HEK293T (cell line): ENCODE data around the gene SPOCD1.

Source experiments
- ARNT ChIP-seq: fragments of 450-650 bp; IDR thresholded peaks from 2 replicates; pipeline ENCODE4 v1.6.1; 2017; ENCODE audit warnings: mild to moderate bottlenecking
- FOXK2 ChIP-seq: fragments of 450-650 bp; IDR thresholded peaks from 2 replicates; pipeline ENCODE4 v1.6.1; 2016; ENCODE audit warnings: mild to moderate bottlenecking
- FOXM1 ChIP-seq: fragments of 450-650 bp; IDR thresholded peaks from 2 replicates; pipeline ENCODE4 v1.6.1; 2017; ENCODE audit warnings: mild to moderate bottlenecking, borderline replicate concordance
- HDGF ChIP-seq: fragments of 450-650 bp; IDR thresholded peaks from 2 replicates; pipeline ENCODE4 v1.6.1; 2017; ENCODE audit warnings: antibody characterized with exemption, borderline replicate concordance
- SP1 ChIP-seq: fragments of 450-650 bp; IDR thresholded peaks from 2 replicates; pipeline ENCODE4 v1.6.1; 2017
- SUZ12 ChIP-seq: fragments of 450-650 bp; IDR thresholded peaks from 2 replicates; pipeline ENCODE4 v1.6.1; 2016; ENCODE audit warnings: mild to moderate bottlenecking
- TARDBP ChIP-seq: fragments of 450-650 bp; IDR thresholded peaks from 2 replicates; pipeline ENCODE4 v1.6.1; 2016

GRCh38 chr1:31782421-31783410 lies 33.1 kb downstream of the SPOCD1 start:
- TF ChIP-seq FOXM1 (no peak), SUZ12 (no peak), SP1 (no peak), HDGF (no peak), FOXK2 (no peak), ARNT (no peak), TARDBP (no peak)
